ENCODE data around the gene MS4A5. TPM values are rescaled to one million over a fixed set of nuclear protein-coding genes. Genes with fewer than 3 reads are reported as not detected.

Gene MS4A5
- total RNA-seq: not detected in 2 replicates

GRCh38 chr11:60429272-60429671, at the start of gene MS4A5:
Gene MS4A5, plus strand, starts transcription at chr11:60429572. Its CDS starts 103 bp downstream, at chr11:60429675.

GRCh38 chr11:60396382-60396781, 33.0 kb upstream of the MS4A5 start, which contains the start of gene MS4A14:
Gene MS4A14, plus strand, starts transcription at chr11:60396459. Its CDS starts 120 bp downstream, at chr11:60396579.

GRCh38 chr11:60455531-60456042, 26.2 kb downstream of the MS4A5 start, which contains the start of gene MS4A1:
Gene MS4A1, plus strand, starts transcription at chr11:60455847. Its CDS starts 6,528 bp downstream, at chr11:60462375.

GRCh38 chr11:60492488-60493009, 63.2 kb downstream of the MS4A5 start, which contains the start of gene MS4A12:
Gene MS4A12, plus strand, starts transcription at chr11:60492778. Its CDS starts 4,541 bp downstream, at chr11:60497319.

Other genes starting within 250 kb of the MS4A5 start
- not detected in 2 replicates for gene MS4A6A, start 246.5 kb upstream of the MS4A5 start, total RNA-seq
- not detected in 2 replicates for gene MS4A4E, start 186.4 kb upstream of the MS4A5 start, total RNA-seq
- gene MS4A4A, start 148.9 kb upstream of the MS4A5 start, total RNA-seq: not detected in 2 replicates
- not detected in 2 replicates for gene MS4A6E, start 102.3 kb upstream of the MS4A5 start, total RNA-seq
- 0.43 TPM in 1 of 2 replicates, not detected in the other for gene MS4A7, start 51.0 kb upstream of the MS4A5 start, total RNA-seq
- under 0.01 TPM in 1 of 2 replicates, not detected in the other for gene MS4A14, start 33.1 kb upstream of the MS4A5 start, total RNA-seq
- not detected in 2 replicates for gene MS4A1, start 26.3 kb downstream of the MS4A5 start, total RNA-seq
- gene MS4A12, start 63.2 kb downstream of the MS4A5 start, total RNA-seq: not detected in 2 replicates
- gene MS4A13, start 85.8 kb downstream of the MS4A5 start, total RNA-seq: not detected in 2 replicates

All from placental epithelial cell (primary cell).